GM10847 (cell line): ENCODE results near the gene NGEF.

Experiments
- POLR2A ChIP-seq: IDR thresholded peaks from 2 replicates; pipeline ENCODE4 v1.6.1; 2011; ENCODE audit not compliant: insufficient read length; ENCODE audit errors: extremely low read depth

Gene NGEF

GRCh38 chr2:233000886-233001750 is 11.9 kb downstream of the NGEF start:
- TF ChIP-seq POLR2A, result no peak

- no peak for TF ChIP-seq POLR2A
Measured at GRCh38 chr2:232999354-232999753, 13.7 kb downstream of the NGEF start.

GRCh38 chr2:232998666-232998985 is 14.4 kb downstream of the NGEF start:
- no peak for TF ChIP-seq POLR2A

- no peak for TF ChIP-seq POLR2A
Measured at GRCh38 chr2:232997749-232998665, 15.0 kb downstream of the NGEF start.

GRCh38 chr2:232994446-232994845 is 18.6 kb downstream of the NGEF start:
- no peak for TF ChIP-seq POLR2A

GRCh38 chr2:232993231-232993821 is 19.7 kb downstream of the NGEF start:
- TF ChIP-seq POLR2A, result no peak

- TF ChIP-seq POLR2A, result no peak
Measured at GRCh38 chr2:232986155-232986554, 26.9 kb downstream of the NGEF start.

GRCh38 chr2:232984451-232985207 is 28.4 kb downstream of the NGEF start:
- no peak for TF ChIP-seq POLR2A

- TF ChIP-seq POLR2A, result no peak
Measured at GRCh38 chr2:232983669-232984140, 29.4 kb downstream of the NGEF start.

- no peak for TF ChIP-seq POLR2A
Measured at GRCh38 chr2:232982926-232983668, 30.0 kb downstream of the NGEF start.

GRCh38 chr2:232981767-232982360 is 31.2 kb downstream of the NGEF start:
- no peak for TF ChIP-seq POLR2A

- no peak for TF ChIP-seq POLR2A
Measured at GRCh38 chr2:232981356-232981755, 31.7 kb downstream of the NGEF start.

GRCh38 chr2:232980683-232981082 is 32.4 kb downstream of the NGEF start:
- TF ChIP-seq POLR2A, result no peak
